ENCODE measurements around the gene CNTNAP2.

CNTNAP2 gene

GRCh38 chr7:146805082-146805481 lies 688.5 kb downstream of the CNTNAP2 start:
- no peak overlapping the region for H3K27ac ChIP-seq (ENCODE audit: extremely low read depth, low read depth, low read length)
- POLR2A ChIA-PET: no interaction called here
- TF ChIP-seq ZBTB21 (tag by site-specific recombination; IDR thresholded peaks at IDR 0.05) (no peak), ZNF426 (tag by site-specific recombination; IDR thresholded peaks at IDR 0.05) (no peak), ZBTB8A (tag by site-specific recombination; IDR thresholded peaks at IDR 0.05) (no peak), ZNF449 (tag by site-specific recombination; IDR thresholded peaks at IDR 0.05) (no peak), AEBP2 (tag by site-specific recombination; IDR thresholded peaks at IDR 0.05; ENCODE audit: borderline replicate concordance) (no peak), ZNF184 (tag by site-specific recombination; IDR thresholded peaks at IDR 0.05) (no peak), KLF8 (tag by site-specific recombination; IDR thresholded peaks at IDR 0.05) (no peak)

GRCh38 chr7:146826329-146826728 lies 709.7 kb downstream of the CNTNAP2 start:
- Histone ChIP-seq H3K4me1 (ENCODE audit: control insufficient read depth, insufficient read depth, low read length) (no peaks in the 10 kb centered on the region), H3K27ac (ENCODE audit: extremely low read depth, low read depth, low read length) (no peak overlapping the region), H3K9me3 (ENCODE audit: control insufficient read depth, insufficient read depth, low read depth, low read length) (no peaks in the 10 kb centered on the region), H3K36me3 (ENCODE audit: control insufficient read depth in 2 of 2, insufficient read depth in 1 of 2, low read length in 2 of 2) (no peaks in the 10 kb centered on the region), H3K4me3 (ENCODE audit: low read depth, low read length) (no peak overlapping the region)
- ChIA-PET CTCF (interaction anchor here (0.7 kb wide), 1 partner anchor 13 kb away, joined by 3 read pairs; no protein-coding TSS in a partner anchor), POLR2A (no interaction called here)
- no peak for TF ChIP-seq SCRT2 (tag by site-specific recombination; IDR thresholded peaks at IDR 0.05)
- no peak for TF ChIP-seq TCF7L2 (IDR thresholded peaks at IDR 0.05; ENCODE audit: borderline replicate concordance, low read depth, low read length)
- no peak for TF ChIP-seq ZNF423 (tag by site-specific recombination; IDR thresholded peaks at IDR 0.05)
- TF ChIP-seq ZNF561 (tag by site-specific recombination; IDR thresholded peaks at IDR 0.05; ENCODE audit: borderline replicate concordance): no peak
- TF ChIP-seq GLIS2 (tag by site-specific recombination; IDR thresholded peaks at IDR 0.05): no peak
- TF ChIP-seq KLF16 (tag by site-specific recombination; IDR thresholded peaks at IDR 0.05): no peak
- no peak for TF ChIP-seq OSR2 (tag by site-specific recombination; IDR thresholded peaks at IDR 0.05)
- no peak for TF ChIP-seq PRDM1 (tag by site-specific recombination; IDR thresholded peaks at IDR 0.05)
- TF ChIP-seq ZBTB17 (tag by site-specific recombination; IDR thresholded peaks at IDR 0.05): no peak
- TF ChIP-seq GLIS1 (tag by site-specific recombination; IDR thresholded peaks at IDR 0.05): no peak
- TF ChIP-seq SP2 (tag by site-specific recombination; IDR thresholded peaks at IDR 0.05): no peak
- no peak for TF ChIP-seq ZNF292 (tag by site-specific recombination; IDR thresholded peaks at IDR 0.05; ENCODE audit: borderline replicate concordance, low read depth)

More at GRCh38 chr7:146805082-146805481, 688.5 kb downstream of the CNTNAP2 start:
- Histone ChIP-seq H3K4me1 (ENCODE audit: control insufficient read depth, insufficient read depth, low read length) (no peaks in the 10 kb centered on the region), H3K4me3 (ENCODE audit: low read depth, low read length) (no peak overlapping the region), H3K9me3 (ENCODE audit: control insufficient read depth, insufficient read depth, low read depth, low read length) (no peaks in the 10 kb centered on the region), H3K36me3 (ENCODE audit: control insufficient read depth in 2 of 2, insufficient read depth in 1 of 2, low read length in 2 of 2) (no peaks in the 10 kb centered on the region)
- CTCF ChIA-PET: no interaction called here

GRCh38 chr7:146830686-146831085 lies 714.1 kb downstream of the CNTNAP2 start:
- CTCF ChIA-PET: interaction anchor here (0.7 kb wide), 1 partner anchor 57 kb away, joined by 3 read pairs; no protein-coding TSS in a partner anchor
- POLR2A ChIA-PET: no interaction called here
- no peaks in the 10 kb centered on the region for H3K36me3 ChIP-seq (ENCODE audit: control insufficient read depth in 2 of 2, insufficient read depth in 1 of 2, low read length in 2 of 2)
- H3K9me3 ChIP-seq (ENCODE audit: control insufficient read depth, insufficient read depth, low read depth, low read length): no peaks in the 10 kb centered on the region
- no peaks in the 10 kb centered on the region for H3K4me1 ChIP-seq (ENCODE audit: control insufficient read depth, insufficient read depth, low read length)
- no peak overlapping the region for H3K27ac ChIP-seq (ENCODE audit: extremely low read depth, low read depth, low read length)
- H3K4me3 ChIP-seq (ENCODE audit: low read depth, low read length): no peak overlapping the region
- TF ChIP-seq PRDM2 (tag by site-specific recombination; IDR thresholded peaks at IDR 0.05; ENCODE audit: borderline replicate concordance) (no peak), ZSCAN16 (tag by site-specific recombination; IDR thresholded peaks at IDR 0.05) (no peak), ZNF560 (tag by site-specific recombination; IDR thresholded peaks at IDR 0.05; ENCODE audit: borderline replicate concordance) (no peak), ZNF777 (tag by site-specific recombination; IDR thresholded peaks at IDR 0.05; ENCODE audit: borderline replicate concordance) (no peak), ZNF26 (tag by site-specific recombination; IDR thresholded peaks at IDR 0.05) (no peak)
